ENCODE data around the gene ZNF785.
"Not testable (repeated sequence)": the region's sequence is repeated elsewhere in the genome, so short reads cannot be mapped to it uniquely, and the experiment has no call there.

ZNF785 gene

GRCh38 chr16:30585400-30586191, at the start of gene ZNF785:
TSS of gene ZNF785 (minus strand) at chr16:30585697. CDS start at chr16:30585611, 86 bp downstream.
- DNase-seq (ENCODE audit: low spot score): peak; percentile 98

- no peak for DNase-seq (ENCODE audit: low spot score)
These were observed 48.0 kb upstream of the ZNF785 start for GRCh38 chr16:30633526-30633925.

GRCh38 chr16:30632454-30632853, 47.0 kb upstream of the ZNF785 start:
- not testable (repeated sequence) for DNase-seq (ENCODE audit: low spot score)

- DNase-seq (ENCODE audit: low spot score): peak; percentile 83
These were observed 43.4 kb upstream of the ZNF785 start for GRCh38 chr16:30628628-30629540.

GRCh38 chr16:30626236-30626635, 40.7 kb upstream of the ZNF785 start:
- DNase-seq (ENCODE audit: low spot score): no peak

- DNase-seq (ENCODE audit: low spot score): no peak
These were observed 38.2 kb upstream of the ZNF785 start for GRCh38 chr16:30623536-30624283.

- DNase-seq (ENCODE audit: low spot score): no peak
These were observed 37.0 kb upstream of the ZNF785 start for GRCh38 chr16:30622455-30623032.

- no peak for DNase-seq (ENCODE audit: low spot score)
These were observed 36.3 kb upstream of the ZNF785 start for GRCh38 chr16:30621765-30622164.

- DNase-seq (ENCODE audit: low spot score): no peak
These were observed 34.7 kb upstream of the ZNF785 start for GRCh38 chr16:30620169-30620568.

- no peak for DNase-seq (ENCODE audit: low spot score)
These were observed 34.1 kb upstream of the ZNF785 start for GRCh38 chr16:30619638-30620037.

GRCh38 chr16:30619202-30619601, 33.7 kb upstream of the ZNF785 start:
- DNase-seq (ENCODE audit: low spot score): no peak

GRCh38 chr16:30615358-30616091, 30.0 kb upstream of the ZNF785 start:
- no peak for DNase-seq (ENCODE audit: low spot score)

- peak; percentile 97 for DNase-seq (ENCODE audit: low spot score)
These were observed 24.7 kb upstream of the ZNF785 start, which contains the start of gene ZNF689 for GRCh38 chr16:30609926-30610839. TSS of gene ZNF689 (minus strand) at chr16:30610389. CDS start at chr16:30610041, 348 bp downstream.

- no peak for DNase-seq (ENCODE audit: low spot score)
These were observed 23.8 kb upstream of the ZNF785 start for GRCh38 chr16:30609002-30609925.

- DNase-seq (ENCODE audit: low spot score): no peak
These were observed 20.5 kb upstream of the ZNF785 start for GRCh38 chr16:30606004-30606403.

GRCh38 chr16:30605158-30605557, 19.7 kb upstream of the ZNF785 start:
- DNase-seq (ENCODE audit: low spot score): peak; percentile 38

GRCh38 chr16:30604316-30604947, 18.9 kb upstream of the ZNF785 start:
- no peak for DNase-seq (ENCODE audit: low spot score)

- no peak for DNase-seq (ENCODE audit: low spot score)
These were observed 18.4 kb upstream of the ZNF785 start for GRCh38 chr16:30603945-30604315.

Measured in globus pallidus (tissue), 1 donor.